ENCODE measurements around the gene UBE2D1. TPM values are rescaled to one million over a fixed set of nuclear protein-coding genes. Genes with fewer than 3 reads are reported as not detected.

UBE2D1 gene
- total and polyA plus RNA-seq, 7 donors: 23.8 to 120 (median 52.0) TPM

- TF ChIP-seq CTCF (IDR thresholded peaks at IDR 0.05): no peak
- Histone ChIP-seq H3K27ac (no peak overlapping the region), H3K9me3 (no peaks in the 10 kb centered on the region), H3K4me3 (no peak overlapping the region), H3K36me3 (ENCODE audit: insufficient read depth in 1 of 2, low read depth in 1 of 2) (peaks cover 0 to 32% of the 10 kb centered on the region in 2 donors), H3K4me1 (no peaks in the 10 kb centered on the region), H3K27me3 (ENCODE audit: insufficient read depth in 3 of 3, low read length in 2 of 3) (no peaks in the 10 kb centered on the region)
- WGBS, 3 donors: 66 to 97% (median 81%) methylated on average over 1 of the region's 1 CpG
- intact Hi-C loops (cut with DNase I): no loop called here
- DNase-seq (no peak), ATAC-seq (no peak)
Observed at GRCh38 chr10:58400609-58401008, 65.8 kb downstream of the UBE2D1 start.

- ATAC-seq (no peak), DNase-seq (no peak)
- no peak for TF ChIP-seq CTCF (IDR thresholded peaks at IDR 0.05)
- Histone ChIP-seq H3K36me3 (ENCODE audit: insufficient read depth in 1 of 2, low read depth in 1 of 2) (no peaks in the 10 kb centered on the region), H3K9me3 (no peaks in the 10 kb centered on the region), H3K4me1 (no peaks in the 10 kb centered on the region), H3K27me3 (ENCODE audit: insufficient read depth in 3 of 3, low read length in 2 of 3) (no peaks in the 10 kb centered on the region), H3K4me3 (no peak overlapping the region), H3K27ac (no peak overlapping the region)
- 69 to 83% (median 71%) methylated on average over 2 of the region's 2 CpGs for WGBS, 3 donors
- intact Hi-C loops (cut with DNase I): no loop called here
Observed at GRCh38 chr10:58404001-58404400, 69.2 kb downstream of the UBE2D1 start.

- no peaks in the 10 kb centered on the region for H3K36me3 ChIP-seq (ENCODE audit: insufficient read depth in 1 of 2, low read depth in 1 of 2)
- no peak overlapping the region for H3K27ac ChIP-seq
- TF ChIP-seq CTCF (IDR thresholded peaks at IDR 0.05): no peak
- H3K4me3 ChIP-seq: no peak overlapping the region
- no peaks in the 10 kb centered on the region for H3K4me1 ChIP-seq
- intact Hi-C loops (cut with DNase I): loop anchor here in 1 of 2 donors (10.0 kb wide), 3 partner anchors 105 to 235 kb away; partner anchors contain the start of gene BICC1
- no peaks in the 10 kb centered on the region for H3K27me3 ChIP-seq (ENCODE audit: insufficient read depth in 3 of 3, low read length in 2 of 3)
- no peaks in the 10 kb centered on the region for H3K9me3 ChIP-seq
- ATAC-seq (no peak), DNase-seq (no peak)
- 38 to 60% (median 58%) methylated on average over 4 of the region's 4 CpGs for WGBS, 3 donors
Observed at GRCh38 chr10:58409956-58410610, 75.3 kb downstream of the UBE2D1 start.

GRCh38 chr10:58412502-58412961 lies 77.7 kb downstream of the UBE2D1 start:
- TF ChIP-seq CTCF (IDR thresholded peaks at IDR 0.05): no peak
- intact Hi-C loops (cut with DNase I): loop anchor here in 1 of 2 donors (10.0 kb wide), 3 partner anchors 102 to 232 kb away; partner anchors contain the start of gene BICC1

More at GRCh38 chr10:58412502-58412961, 77.7 kb downstream of the UBE2D1 start:
- Histone ChIP-seq H3K27me3 (ENCODE audit: insufficient read depth in 3 of 3, low read length in 2 of 3) (no peaks in the 10 kb centered on the region), H3K9me3 (no peaks in the 10 kb centered on the region), H3K4me3 (no peak overlapping the region), H3K27ac (no peak overlapping the region), H3K36me3 (ENCODE audit: insufficient read depth in 1 of 2, low read depth in 1 of 2) (no peaks in the 10 kb centered on the region), H3K4me1 (no peaks in the 10 kb centered on the region)
- DNase-seq (no peak), ATAC-seq (no peak)
- 41 to 51% (median 49%) methylated on average over 2 of the region's 2 CpGs for WGBS, 3 donors
